MCF 10A (cell line): Measurements from ENCODE around the gene EMX1. TPM values are rescaled to one million over a fixed set of nuclear protein-coding genes. Genes with fewer than 3 reads are reported as not detected.

ENCODE experiments used
- BruUV-seq: library from RNA; stranded (reverse); fragments of 400-500 nt; replicated peaks from 2 replicates; lab custom pipeline; 2021; lab: Mats Ljungman, UMichigan
- CTCF ChIA-PET: fragments of 300-600 bp; sonication (Branson Sonifier 250); formaldehyde crosslinking; extraction: SDS; loops from one replicate; lab custom pipeline; 2021; ENCODE audit warnings: antibody characterized with exemption, inconsistent platforms; lab: Yijun Ruan, JAX
- POLR2A ChIA-PET: fragments of 300-600, 350-650 bp; sonication (Branson Sonifier 250); formaldehyde crosslinking; extraction: SDS; loops from one replicate; lab custom pipeline; 2020; ENCODE audit warnings: antibody characterized with exemption, inconsistent platforms; lab: Yijun Ruan, JAX
- DNase-seq: peaks from one replicate; pipeline ENCODE4 v3.0.0-alpha.2; 2018; ENCODE audit not compliant: unreplicated experiment
- H3K27ac Mint-ChIP-seq: one replicate; pipeline ENCODE4 v1.8.0; 2022; ENCODE audit warnings: mild to moderate bottlenecking, low read depth, mixed read lengths; ENCODE audit not compliant: unreplicated experiment
- H3K27me3 Mint-ChIP-seq: one replicate; pipeline ENCODE4 v1.8.0; 2022; ENCODE audit warnings: mixed read lengths; ENCODE audit not compliant: insufficient read depth, unreplicated experiment
- H3K36me3 Mint-ChIP-seq: one replicate; pipeline ENCODE4 v1.8.0; 2022; ENCODE audit warnings: mild to moderate bottlenecking, moderate library complexity, mixed read lengths; ENCODE audit not compliant: insufficient read depth, unreplicated experiment
- H3K4me1 Mint-ChIP-seq: one replicate; pipeline ENCODE4 v1.8.0; 2022; ENCODE audit warnings: mixed read lengths; ENCODE audit not compliant: insufficient read depth, unreplicated experiment
- H3K4me3 Mint-ChIP-seq: one replicate; pipeline ENCODE4 v1.8.0; 2022; ENCODE audit warnings: mild to moderate bottlenecking, moderate library complexity, mixed read lengths; ENCODE audit not compliant: unreplicated experiment
- H3K9me3 Mint-ChIP-seq: one replicate; pipeline ENCODE4 v1.8.0; 2022; ENCODE audit warnings: mixed read lengths; ENCODE audit not compliant: unreplicated experiment
- intact Hi-C: fragments of 100-400 bp; cut with micrococcal nuclease; formaldehyde crosslinking; loops from 2 replicates; pipeline ENCODE4 v1.14.1; 2022
- total RNA-seq: library from RNA; stranded (reverse); gene quantifications from 2 replicates; pipeline ENCODE4 v1.2.3, GENCODE V29; 2022
- TF ChIP-seq, protein P1 (sequence below): fragments of 200-600 bp; IDR thresholded peaks from one replicate; pipeline ENCODE4 v1.8.0; 2022; ENCODE audit warnings: antibody characterized with exemption, mild to moderate bottlenecking; ENCODE audit not compliant: unreplicated experiment

EMX1 gene
- total RNA-seq, 1 experiment from 2014 or later = not detected

DNA sequence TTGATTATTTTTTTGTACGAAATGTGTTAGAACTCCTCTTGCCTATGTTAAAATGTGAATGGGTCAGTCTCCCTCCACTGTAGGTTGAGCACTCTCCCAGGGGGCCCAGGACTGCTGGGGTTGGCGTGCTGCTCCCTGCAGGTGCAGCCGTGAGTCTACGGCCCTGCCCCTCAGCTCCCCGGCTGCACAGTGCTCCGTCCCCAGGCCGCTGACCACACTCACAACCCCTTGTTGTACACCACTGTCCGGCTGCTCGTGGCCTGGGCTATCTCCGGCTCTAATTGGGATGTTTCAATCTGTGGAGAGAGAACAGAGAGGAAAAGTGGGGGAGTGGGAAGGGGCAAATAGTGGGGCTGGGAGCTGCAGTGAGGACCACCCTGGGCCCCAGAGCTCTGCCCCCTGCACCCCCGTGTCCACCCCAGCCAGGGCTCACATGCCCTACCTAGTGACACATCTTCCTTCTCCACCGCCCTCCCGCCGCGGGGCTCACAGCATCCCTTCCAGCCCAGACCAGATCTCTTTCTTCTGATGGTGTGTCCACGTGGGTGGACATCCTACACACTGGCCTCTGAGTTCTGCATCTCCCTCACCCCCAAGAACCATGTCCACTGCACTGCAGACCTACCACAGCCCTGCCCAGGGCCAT is 27.6 kb downstream of the EMX1 start:
- DNase-seq = no peak
- ChIA-PET CTCF (interaction anchor here (0.5 kb wide), 1 partner anchor 1212 kb away, joined by 4 read pairs; no protein-coding TSS in a partner anchor), POLR2A (interaction anchor here (0.5 kb wide), 1 partner anchor 34 kb away, joined by 3 read pairs; no protein-coding TSS in a partner anchor)
- Mint-ChIP-seq H3K36me3 (peaks cover 7% of the 10 kb centered on the region), H3K27ac (no peak overlapping the region), H3K4me3 (no peak overlapping the region), H3K27me3 (no peaks in the 10 kb centered on the region), H3K4me1 (peaks cover 6% of the 10 kb centered on the region), H3K9me3 (no peaks in the 10 kb centered on the region)
- TF ChIP-seq, protein P1, sequence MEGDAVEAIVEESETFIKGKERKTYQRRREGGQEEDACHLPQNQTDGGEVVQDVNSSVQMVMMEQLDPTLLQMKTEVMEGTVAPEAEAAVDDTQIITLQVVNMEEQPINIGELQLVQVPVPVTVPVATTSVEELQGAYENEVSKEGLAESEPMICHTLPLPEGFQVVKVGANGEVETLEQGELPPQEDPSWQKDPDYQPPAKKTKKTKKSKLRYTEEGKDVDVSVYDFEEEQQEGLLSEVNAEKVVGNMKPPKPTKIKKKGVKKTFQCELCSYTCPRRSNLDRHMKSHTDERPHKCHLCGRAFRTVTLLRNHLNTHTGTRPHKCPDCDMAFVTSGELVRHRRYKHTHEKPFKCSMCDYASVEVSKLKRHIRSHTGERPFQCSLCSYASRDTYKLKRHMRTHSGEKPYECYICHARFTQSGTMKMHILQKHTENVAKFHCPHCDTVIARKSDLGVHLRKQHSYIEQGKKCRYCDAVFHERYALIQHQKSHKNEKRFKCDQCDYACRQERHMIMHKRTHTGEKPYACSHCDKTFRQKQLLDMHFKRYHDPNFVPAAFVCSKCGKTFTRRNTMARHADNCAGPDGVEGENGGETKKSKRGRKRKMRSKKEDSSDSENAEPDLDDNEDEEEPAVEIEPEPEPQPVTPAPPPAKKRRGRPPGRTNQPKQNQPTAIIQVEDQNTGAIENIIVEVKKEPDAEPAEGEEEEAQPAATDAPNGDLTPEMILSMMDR = no peak
- BruUV-seq = no TSS peak
- intact Hi-C loops = no loop called here

DNA sequence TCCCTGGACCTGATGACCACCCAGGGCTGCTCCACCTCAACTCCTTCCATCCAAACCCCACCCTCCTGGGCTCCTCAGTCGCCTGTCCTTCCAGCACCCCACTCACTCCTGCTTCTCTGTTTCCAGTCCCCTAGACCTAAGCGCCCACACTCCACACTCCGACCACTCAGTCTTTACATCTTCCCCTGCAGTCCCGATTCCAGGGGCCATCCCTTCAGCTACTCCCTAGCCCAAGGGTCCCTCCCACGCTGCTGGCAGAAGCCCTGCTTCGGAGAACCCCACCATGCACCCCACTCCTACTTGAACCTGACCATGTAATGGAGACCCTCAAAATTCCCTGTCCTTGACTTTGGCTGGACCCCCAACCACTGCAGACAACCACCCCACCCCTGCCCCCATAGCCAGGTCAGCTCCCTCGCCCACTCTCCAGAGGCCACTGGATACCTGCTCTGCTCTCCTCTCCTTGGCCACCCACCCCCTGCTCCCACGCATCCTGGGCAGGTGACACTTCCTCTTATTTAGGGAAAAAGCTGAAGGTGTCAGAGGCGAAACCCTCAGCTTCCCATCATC is 28.2 kb downstream of the EMX1 start:
- H3K27ac Mint-ChIP-seq = no peak overlapping the region
- TF ChIP-seq, protein P1 = no peak
- no TSS peak for BruUV-seq
- DNase-seq = no peak
- ChIA-PET POLR2A (interaction anchor here (0.5 kb wide), 1 partner anchor 33 kb away, joined by 3 read pairs; no protein-coding TSS in a partner anchor), CTCF (interaction anchor here (0.5 kb wide), 1 partner anchor 1212 kb away, joined by 4 read pairs; no protein-coding TSS in a partner anchor)
- no peaks in the 10 kb centered on the region for H3K27me3 Mint-ChIP-seq
- H3K9me3 Mint-ChIP-seq = no peaks in the 10 kb centered on the region
- peaks cover 7% of the 10 kb centered on the region for H3K36me3 Mint-ChIP-seq
- H3K4me3 Mint-ChIP-seq = no peak overlapping the region
- peaks cover 6% of the 10 kb centered on the region for H3K4me1 Mint-ChIP-seq
- intact Hi-C loops = no loop called here

GRCh38 chr2:72946466-72946865 is 29.1 kb downstream of the EMX1 start:
- Mint-ChIP-seq H3K27ac (no peak overlapping the region), H3K4me3 (no peak overlapping the region), H3K36me3 (peaks cover 7% of the 10 kb centered on the region), H3K9me3 (no peaks in the 10 kb centered on the region), H3K4me1 (peaks cover 6% of the 10 kb centered on the region), H3K27me3 (no peaks in the 10 kb centered on the region)
- BruUV-seq = no TSS peak
- POLR2A ChIA-PET = no interaction called here
- TF ChIP-seq, protein P1 = no peak
- intact Hi-C loops = no loop called here
- DNase-seq = no peak
- CTCF ChIA-PET = interaction anchor here (0.6 kb wide), 1 partner anchor 8 kb away, joined by 3 read pairs; no protein-coding TSS in a partner anchor

DNA sequence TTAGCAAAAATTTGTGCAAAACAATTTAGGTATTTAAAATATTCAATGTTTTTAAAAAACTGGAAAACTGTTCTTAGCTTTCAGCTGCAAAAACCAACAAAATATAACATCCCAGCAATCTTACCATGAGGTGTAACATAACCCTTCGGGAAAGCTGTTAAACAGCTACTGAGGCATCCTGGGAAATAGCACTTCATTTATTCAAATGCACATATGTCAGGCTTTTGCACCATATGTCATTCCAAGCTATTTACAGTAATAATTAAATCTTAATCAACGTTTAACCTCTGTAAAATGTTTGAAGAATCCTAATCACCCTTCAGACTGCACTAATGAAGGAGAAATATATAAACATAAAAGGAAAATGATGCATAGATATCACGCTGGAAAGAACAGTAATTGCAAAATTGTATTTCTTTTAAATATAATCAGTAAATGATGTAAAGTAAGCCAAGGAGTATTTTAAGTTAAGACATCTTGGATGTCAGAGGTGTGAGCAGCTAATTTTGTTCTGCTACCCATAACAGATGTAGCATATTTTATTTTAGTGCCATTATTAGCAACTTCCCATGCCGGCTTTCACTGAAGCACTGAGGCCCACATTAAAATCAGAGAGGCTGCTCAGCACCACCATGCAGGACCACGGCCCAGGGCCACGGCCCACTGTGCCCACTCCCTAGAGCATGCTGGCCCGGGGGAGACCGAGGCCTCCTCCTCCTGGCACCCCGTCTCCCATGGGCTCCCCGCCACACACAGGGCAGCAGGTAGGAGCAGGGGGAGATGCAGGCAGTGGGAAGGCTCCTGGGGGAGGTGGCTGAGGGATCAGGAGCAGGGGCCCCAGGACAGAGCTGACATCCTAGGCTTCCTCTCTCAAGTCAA is 30.9 kb downstream of the EMX1 start:
- H3K4me1 Mint-ChIP-seq = peaks cover 6% of the 10 kb centered on the region
- ChIA-PET CTCF (interaction anchor here (0.7 to 1.1 kb wide), 5 partner anchors 19 to 229 kb away, joined by 3 to 4 read pairs (median 3); no protein-coding TSS in a partner anchor), POLR2A (no interaction called here)
- intact Hi-C loops = no loop called here
- no peak overlapping the region for H3K4me3 Mint-ChIP-seq
- no peaks in the 10 kb centered on the region for H3K9me3 Mint-ChIP-seq
- no TSS peak for BruUV-seq
- no peaks in the 10 kb centered on the region for H3K27me3 Mint-ChIP-seq
- H3K36me3 Mint-ChIP-seq = peaks cover 7% of the 10 kb centered on the region
- no peak overlapping the region for H3K27ac Mint-ChIP-seq
- no peak for DNase-seq
- TF ChIP-seq, protein P1 = no peak
